AG20443 (cell line): ENCODE measurements around the gene FGGY.
"Not testable (repeated sequence)": the region's sequence is repeated elsewhere in the genome, so short reads cannot be mapped to it uniquely, and the experiment has no call there.

Experiments used
- DNase-seq: peaks from one replicate; pipeline ENCODE4 v3.0.0; 2012; ENCODE audit warnings: low spot score, mixed read lengths

The FGGY gene

DNA sequence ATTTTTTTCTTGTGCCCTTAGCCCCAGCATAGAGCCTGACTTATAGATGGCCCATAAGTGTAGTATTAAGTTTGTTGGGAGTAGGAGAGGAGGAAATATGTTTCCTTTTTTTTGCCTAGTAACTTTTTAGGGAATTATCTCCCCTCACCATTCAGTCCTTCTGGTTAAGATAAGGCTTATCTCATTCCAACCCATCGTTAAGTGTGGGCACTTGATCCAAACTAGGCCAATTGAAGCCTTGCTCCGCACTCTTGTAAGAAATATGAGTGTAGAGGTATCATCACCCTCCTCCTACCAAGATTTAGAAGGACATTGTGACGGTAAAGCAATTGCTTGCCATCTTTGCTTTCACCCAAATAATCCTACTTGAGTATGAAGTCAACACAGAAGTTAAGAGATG, 8.8 kb upstream of the FGGY start:
- no peak for DNase-seq

- no peak for DNase-seq
These were observed 7.3 kb upstream of the FGGY start for GRCh38 chr1:59289570-59289969.

DNA sequence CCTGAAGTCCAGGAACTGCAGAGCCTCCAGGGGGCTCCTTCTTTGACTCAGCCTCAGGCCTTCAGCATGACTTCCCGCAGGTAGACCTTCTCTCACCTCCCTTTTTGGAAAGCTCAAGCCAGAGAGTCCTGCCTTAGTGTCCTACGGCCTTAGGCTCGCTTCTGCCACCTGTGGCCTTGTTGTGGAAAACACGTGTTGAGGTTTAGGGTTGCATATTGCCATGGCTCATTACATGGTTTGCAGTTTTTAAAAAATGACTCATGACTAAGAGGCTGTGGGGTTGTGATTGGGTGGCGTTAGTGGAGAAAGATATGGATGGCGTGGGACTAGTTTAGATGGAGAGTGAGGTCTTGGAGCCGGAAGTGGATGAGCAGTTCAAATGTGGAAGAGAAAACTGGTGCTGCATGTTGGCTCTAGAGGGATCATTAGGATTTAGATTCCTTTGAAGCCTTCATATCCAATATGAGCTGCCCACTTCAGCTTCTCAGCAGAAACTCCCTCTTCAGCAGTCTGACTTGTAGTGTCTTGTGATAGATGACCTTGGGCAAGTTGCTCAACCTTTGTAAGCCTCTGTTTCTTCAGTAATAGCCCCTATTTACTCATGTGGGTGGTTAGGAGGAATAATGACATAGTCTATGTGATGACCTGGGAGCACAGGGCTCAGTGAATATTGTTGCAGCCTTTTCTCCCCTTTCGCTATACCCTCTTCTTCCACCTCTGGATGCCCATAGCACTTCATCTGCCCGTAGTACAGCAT, 6.5 kb upstream of the FGGY start:
- DNase-seq, result peak; percentile 22

DNA sequence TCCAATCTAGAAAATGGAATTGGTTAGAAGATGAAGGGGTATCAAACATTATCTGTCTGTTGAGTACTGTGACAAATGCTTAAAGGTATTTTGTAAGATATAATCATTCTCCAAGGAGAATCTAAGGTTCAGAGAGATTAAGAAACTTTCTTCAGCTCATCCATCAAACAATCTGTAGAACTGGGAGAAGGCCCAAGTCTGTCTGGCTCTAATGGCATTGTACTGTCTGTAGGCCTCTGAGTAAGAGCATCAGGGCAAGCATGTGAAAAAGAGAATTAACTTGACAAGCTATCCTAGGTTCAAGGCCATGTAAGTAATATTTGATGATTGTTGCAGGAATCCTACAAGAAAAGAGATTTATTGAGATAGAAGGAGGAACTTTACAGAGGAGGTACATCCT, 5.3 kb upstream of the FGGY start:
- DNase-seq, result no peak

- DNase-seq, result peak; percentile 48
These were observed 4.3 kb upstream of the FGGY start for GRCh38 chr1:59292562-59292961.

DNA sequence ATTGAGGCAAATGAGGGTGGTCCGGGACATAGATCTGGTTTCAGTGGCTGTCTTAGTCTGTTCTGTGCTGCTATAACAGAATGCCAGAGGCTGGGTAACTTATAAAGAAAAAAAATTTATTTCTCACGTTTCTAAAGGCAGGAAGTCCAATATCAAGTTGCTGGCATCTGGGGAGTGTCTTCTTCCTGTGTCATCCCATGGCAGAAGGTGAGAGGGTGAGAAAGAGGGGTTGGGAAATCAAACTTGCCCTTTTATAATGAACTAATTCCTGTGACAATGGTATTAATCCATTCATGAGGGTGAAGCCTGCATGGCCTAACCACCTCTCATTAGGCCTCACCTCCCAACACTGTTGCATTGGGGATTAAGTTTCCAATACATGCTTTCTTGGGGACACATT, 3.7 kb upstream of the FGGY start:
- no peak for DNase-seq

DNA sequence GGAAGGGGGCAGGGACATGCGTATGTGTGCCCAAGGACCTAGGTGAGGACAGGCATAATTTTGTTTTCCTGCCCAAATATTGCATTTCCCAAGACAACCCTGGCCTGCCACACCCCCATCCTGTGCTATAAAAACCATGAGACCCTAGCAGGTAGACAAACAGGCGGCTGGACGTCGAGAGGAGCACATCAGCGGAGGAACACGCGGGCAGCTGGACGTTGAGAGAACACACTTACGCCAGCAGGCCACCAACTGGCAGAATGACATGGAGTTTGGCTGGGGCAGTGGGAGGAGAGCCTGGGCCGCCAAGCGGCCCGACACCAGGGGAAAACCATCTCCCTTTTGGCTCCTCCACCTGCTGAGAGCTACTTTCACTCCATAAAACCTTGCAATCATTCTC, 3.0 kb upstream of the FGGY start:
- DNase-seq, result no peak

DNA sequence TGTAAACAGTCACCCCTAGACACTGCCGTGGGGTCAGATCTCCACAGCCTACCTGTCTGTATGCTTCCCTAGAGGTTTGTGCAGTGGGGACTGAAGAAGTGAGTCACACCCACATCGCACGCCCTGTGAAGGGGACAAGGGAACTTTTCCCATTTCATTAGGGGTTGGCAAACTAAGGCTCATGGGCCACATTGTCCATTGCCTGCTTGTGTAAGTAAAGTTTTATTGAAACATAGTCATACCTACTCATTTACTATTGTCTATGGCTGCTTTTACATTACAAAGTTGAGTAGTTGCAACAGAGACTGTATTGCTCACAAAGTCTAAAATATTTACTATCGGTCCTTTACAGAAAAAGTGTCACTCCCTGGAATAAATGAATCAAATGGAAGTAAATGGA, 2.5 kb upstream of the FGGY start:
- DNase-seq, result no peak

DNA sequence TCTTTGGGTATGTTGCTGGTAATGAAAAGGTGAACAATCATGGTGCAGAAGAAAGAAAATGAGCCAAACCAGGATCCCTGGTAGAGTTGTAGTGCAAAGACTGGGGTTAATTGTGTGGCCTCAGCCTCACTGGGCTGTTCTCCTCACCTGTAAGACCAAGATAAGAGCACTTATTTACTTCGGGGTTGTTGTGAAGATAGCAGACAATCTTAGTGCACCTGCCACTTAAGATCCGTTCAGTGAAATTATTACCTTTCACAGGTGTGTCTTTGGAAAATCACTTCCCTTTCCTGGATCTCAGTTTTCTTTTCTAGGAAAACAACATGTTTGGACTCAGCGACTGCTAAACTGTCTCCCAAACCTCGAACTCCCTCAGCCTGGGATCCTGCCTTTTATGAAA, 1.3 kb upstream of the FGGY start:
- no peak for DNase-seq

DNA sequence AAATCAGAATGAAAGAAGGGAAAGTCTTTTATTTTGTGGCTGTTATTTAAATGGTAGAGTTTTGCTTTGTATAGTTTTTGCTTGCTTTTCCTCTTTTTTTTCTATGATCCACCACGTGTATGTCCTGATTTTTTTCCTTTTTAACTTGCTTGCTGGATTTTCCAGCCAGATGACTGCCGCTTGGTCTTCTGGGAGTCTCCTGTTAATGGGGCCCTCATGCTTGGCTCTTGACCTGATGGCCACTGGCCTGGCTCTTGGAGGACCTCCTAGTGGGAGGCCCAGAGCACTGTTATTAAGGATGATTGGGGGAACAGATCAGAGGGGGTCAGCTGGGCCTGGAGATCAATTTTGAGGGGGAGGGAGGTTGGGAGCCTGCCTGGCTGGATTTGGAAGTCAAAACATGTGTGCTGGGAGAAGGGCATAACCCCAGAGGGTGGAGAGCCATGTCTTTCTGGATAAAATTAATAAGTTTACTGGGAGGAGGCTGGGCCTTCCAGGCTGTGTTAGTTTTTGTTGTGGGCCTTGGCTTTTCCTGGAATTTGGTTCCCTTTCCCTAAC, 1.2 kb downstream of the FGGY start:
- no peak for DNase-seq

GRCh38 chr1:59298710-59299346, 1.9 kb downstream of the FGGY start:
- no peak for DNase-seq

- not testable (repeated sequence) for DNase-seq
These were observed 2.8 kb downstream of the FGGY start for GRCh38 chr1:59299670-59300069.

DNA sequence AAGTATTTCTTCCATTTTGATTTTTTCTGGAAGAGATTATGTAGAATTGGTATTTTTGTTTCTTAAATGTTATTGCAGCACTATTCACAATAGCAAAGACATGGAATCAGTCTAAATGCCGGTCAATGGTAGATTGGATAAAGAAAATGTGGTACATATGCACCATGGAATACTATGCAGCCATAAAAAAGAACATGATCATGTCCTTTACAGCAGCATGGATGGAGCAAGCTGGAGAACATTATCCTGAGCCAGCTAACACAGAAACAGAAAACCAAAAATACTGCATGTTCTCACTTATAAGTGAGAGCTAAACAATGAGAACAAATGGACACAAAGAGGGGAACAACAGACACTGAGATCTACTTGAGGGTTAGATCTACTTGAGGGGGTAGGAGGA, 5.4 kb downstream of the FGGY start:
- DNase-seq, result no peak

DNA sequence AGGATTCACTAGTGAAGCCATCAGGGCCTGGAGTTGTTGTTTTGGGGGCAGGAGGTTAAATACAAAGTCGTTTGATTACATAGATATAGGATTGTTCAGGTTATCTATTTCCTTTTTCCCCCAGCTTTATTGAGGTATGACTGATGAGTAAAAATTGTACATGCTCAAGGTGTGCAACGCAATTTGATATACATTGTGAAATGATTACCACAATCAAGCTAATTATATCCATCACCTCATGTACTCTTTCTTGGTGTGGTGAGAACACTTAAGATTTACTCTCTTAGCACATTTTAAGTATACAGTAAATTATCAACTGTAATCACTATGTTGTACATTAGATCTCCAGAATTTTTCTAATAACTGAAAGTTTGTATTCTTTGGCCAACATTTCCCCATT, 6.0 kb downstream of the FGGY start:
- no peak for DNase-seq

- DNase-seq, result no peak
These were observed 8.3 kb downstream of the FGGY start for GRCh38 chr1:59305188-59305587.

DNA sequence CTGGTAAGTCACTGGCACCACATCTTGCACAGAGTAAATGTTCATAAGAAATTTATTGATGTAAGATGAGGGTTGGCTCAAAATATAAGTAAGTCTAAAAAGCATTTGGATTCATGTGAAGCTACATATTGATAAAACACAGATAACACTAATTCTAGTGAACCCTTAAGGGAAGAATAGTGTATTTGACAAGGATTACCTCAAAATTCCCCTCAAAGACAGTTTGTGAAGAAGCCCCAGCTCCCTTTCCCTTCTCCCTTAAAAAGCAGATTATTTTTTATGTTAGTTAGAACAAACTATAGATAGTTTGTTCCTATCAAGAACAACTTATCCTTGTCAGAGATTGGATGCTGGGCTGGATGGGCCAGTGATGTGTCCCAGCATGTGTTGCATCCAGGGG, 10.7 kb downstream of the FGGY start:
- DNase-seq, result no peak

DNA sequence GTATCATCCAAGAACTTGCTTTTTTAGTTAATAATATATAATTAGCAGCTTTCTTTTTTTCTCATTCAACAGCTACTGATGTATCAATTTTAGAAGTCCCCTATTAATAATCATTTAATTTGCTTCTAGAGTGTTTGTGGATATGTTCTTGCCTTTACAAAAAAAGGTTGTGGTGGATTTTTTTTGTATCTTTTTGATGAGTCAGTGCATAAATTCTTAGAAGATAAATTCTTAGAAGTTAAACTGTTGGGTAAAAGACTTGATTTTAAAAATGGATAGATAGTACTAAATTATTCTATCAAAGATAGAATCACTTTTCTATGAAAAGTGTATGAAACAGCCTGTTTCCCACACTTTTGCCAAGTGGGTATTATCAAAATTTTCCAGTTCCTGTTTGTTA, 11.9 kb downstream of the FGGY start:
- DNase-seq, result no peak

GRCh38 chr1:59309392-59309791, 12.5 kb downstream of the FGGY start:
- DNase-seq, result no peak

GRCh38 chr1:59309795-59310548, 13.1 kb downstream of the FGGY start:
- no peak for DNase-seq

- DNase-seq, result no peak
These were observed 13.8 kb downstream of the FGGY start for GRCh38 chr1:59310549-59311250.

GRCh38 chr1:59314776-59315528, 18.1 kb downstream of the FGGY start:
- no peak for DNase-seq
